Gastroesophageal sphincter (tissue), 4 donors: Measurements from ENCODE around the gene PTPN4. TPM values are rescaled to one million over a fixed set of nuclear protein-coding genes. Genes with fewer than 3 reads are reported as not detected.

Experiments
- ATAC-seq: fragments of 150-250 bp; one replicate; pipeline ENCODE4 v1.9.1; 2016; ENCODE audit warnings: mild to moderate bottlenecking, moderate library complexity
- H3K27ac ChIP-seq, 4 donors: fragments of 200-600 bp; sonication (generic) in 3 of 4; 1 replicate in 3 of 4; 2 replicates in 1 of 4; pipeline ENCODE4 v1.5.1; 2016 to 2019
- H3K27me3 ChIP-seq: fragments of 200-600 bp; sonication (generic); one replicate; pipeline ENCODE4 v1.5.1; 2019
- H3K36me3 ChIP-seq, 2 donors: fragments of 200-600 bp; sonication (generic); one replicate each; pipeline ENCODE4 v1.5.1; 2019; ENCODE audit warnings: control low read depth in 1 of 2
- H3K4me1 ChIP-seq, 3 donors: fragments of 200-600 bp; sonication (generic); 1 replicate in 2 of 3; 2 replicates in 1 of 3; pipeline ENCODE4 v1.5.1; 2016 to 2019; ENCODE audit warnings: control low read depth in 2 of 3
- H3K4me3 ChIP-seq, 2 donors: fragments of 200-600 bp; sonication (generic); one replicate each; pipeline ENCODE4 v1.5.1; 2019; ENCODE audit warnings: mild to moderate bottlenecking in 1 of 2, moderate library complexity in 1 of 2
- H3K9me3 ChIP-seq, 3 donors: fragments of 200-600 bp; sonication (generic); one replicate each; pipeline ENCODE4 v1.5.1; 2017 to 2019; ENCODE audit warnings: control low read depth in 2 of 3
- CTCF ChIP-seq, 4 experiments: fragments of 200-600 bp in 2 of 4; fragments of 450-650 bp in 2 of 4; sonication (generic) in 1 of 4; IDR thresholded peaks; one replicate each; pipeline ENCODE4 v1.5.1; 2017 to 2019; ENCODE audit warnings: antibody characterized with exemption in 4 of 4, mild to moderate bottlenecking in 2 of 4, moderate library complexity in 2 of 4
- EP300 ChIP-seq: sonication (generic); formaldehyde crosslinking; IDR thresholded peaks from one replicate; pipeline ENCODE4 v1.6.1; 2017; ENCODE audit warnings: antibody characterized with exemption, mild to moderate bottlenecking
- POLR2A ChIP-seq, 2 donors: fragments of 450-650 bp; IDR thresholded peaks; one replicate each; pipeline ENCODE4 v1.6.1; 2017; ENCODE audit warnings: antibody characterized with exemption in 2 of 2, mild to moderate bottlenecking in 2 of 2, moderate library complexity in 1 of 2
- POLR2AphosphoS5 ChIP-seq: sonication (generic); formaldehyde crosslinking; IDR thresholded peaks from one replicate; pipeline ENCODE4 v1.6.1; 2017; ENCODE audit warnings: antibody characterized with exemption
- WGBS, 2 donors: methylation state at CpG; one replicate each; pipeline ENCODE4 v1.1.5; 2018; ENCODE audit warnings: low coverage in 1 of 2; 5-methylcytosine and 5-hydroxymethylcytosine counted together
- total RNA-seq, 4 donors: library from RNA; depleted of rRNA; stranded (reverse); fragments of >200 nt; gene quantifications; one replicate each; pipeline ENCODE4 v1.1.0, GENCODE V29; 2016

The PTPN4 gene
- total RNA-seq, 4 donors from 2014 or later: 15.6 to 50.1 (median 30.7) TPM

GRCh38 chr2:119857742-119858141 is 98.0 kb downstream of the PTPN4 start:
- no peak overlapping the region for H3K4me3 ChIP-seq
- no peaks in the 10 kb centered on the region for H3K36me3 ChIP-seq
- 66 to 100% methylated on average over 1 to 3 of the region's 3 CpGs for WGBS, 2 donors
- H3K27ac ChIP-seq: no peak overlapping the region
- no peaks in the 10 kb centered on the region for H3K9me3 ChIP-seq
- H3K27me3 ChIP-seq: no peaks in the 10 kb centered on the region
- no peaks in the 10 kb centered on the region for H3K4me1 ChIP-seq
- no peak for TF ChIP-seq EP300
- no peak for TF ChIP-seq CTCF (IDR thresholded peaks at IDR 0.05)
- TF ChIP-seq POLR2A (IDR thresholded peaks at IDR 0.05): no peak
- no peak for TF ChIP-seq POLR2AphosphoS5
- ATAC-seq: no peak

GRCh38 chr2:119859528-119859927 is 99.8 kb downstream of the PTPN4 start:
- WGBS, 2 donors: 75 to 84% methylated on average over 3 to 4 of the region's 4 CpGs
- no peak for TF ChIP-seq POLR2A (IDR thresholded peaks at IDR 0.05)
- TF ChIP-seq CTCF (IDR thresholded peaks at IDR 0.05): no peak
- TF ChIP-seq POLR2AphosphoS5: no peak
- no peak for TF ChIP-seq EP300
- Histone ChIP-seq H3K4me3 (no peak overlapping the region), H3K9me3 (no peaks in the 10 kb centered on the region), H3K36me3 (no peaks in the 10 kb centered on the region), H3K27me3 (no peaks in the 10 kb centered on the region), H3K4me1 (no peaks in the 10 kb centered on the region), H3K27ac (no peak overlapping the region)
- no peak for ATAC-seq

GRCh38 chr2:119860924-119861323 is 101.2 kb downstream of the PTPN4 start:
- Histone ChIP-seq H3K4me3 (no peak overlapping the region), H3K27ac (no peak overlapping the region), H3K27me3 (no peaks in the 10 kb centered on the region), H3K9me3 (no peaks in the 10 kb centered on the region), H3K4me1 (peaks cover 0 to 4% (median 0%) of the 10 kb centered on the region in 3 donors), H3K36me3 (no peaks in the 10 kb centered on the region)
- no peak for TF ChIP-seq CTCF (IDR thresholded peaks at IDR 0.05)
- no peak for TF ChIP-seq POLR2A (IDR thresholded peaks at IDR 0.05)
- no peak for TF ChIP-seq EP300
- TF ChIP-seq POLR2AphosphoS5: no peak
- no peak for ATAC-seq
- 78 to 81% methylated on average over 4 of the region's 7 CpGs for WGBS, 2 donors

- WGBS, 2 donors: 56 to 62% methylated on average over 3 of the region's 3 CpGs
- no peaks in the 10 kb centered on the region for H3K27me3 ChIP-seq
- no peak overlapping the region for H3K4me3 ChIP-seq
- no peak for ATAC-seq
- H3K36me3 ChIP-seq: no peaks in the 10 kb centered on the region
- peaks cover 0 to 4% (median 0%) of the 10 kb centered on the region in 3 donors for H3K4me1 ChIP-seq
- TF ChIP-seq POLR2AphosphoS5 (no peak), CTCF (IDR thresholded peaks at IDR 0.05) (no peak), EP300 (no peak), POLR2A (IDR thresholded peaks at IDR 0.05) (no peak)
- no peaks in the 10 kb centered on the region for H3K9me3 ChIP-seq
- no peak overlapping the region for H3K27ac ChIP-seq
These were observed 102.6 kb downstream of the PTPN4 start for GRCh38 chr2:119862127-119862889.

GRCh38 chr2:119864318-119864717 is 104.6 kb downstream of the PTPN4 start:
- no peaks in the 10 kb centered on the region for H3K36me3 ChIP-seq
- no peak overlapping the region for H3K27ac ChIP-seq
- 78 to 79% methylated on average over 3 of the region's 3 CpGs for WGBS, 2 donors
- H3K4me1 ChIP-seq: peaks cover 0 to 4% (median 0%) of the 10 kb centered on the region in 3 donors
- no peak for ATAC-seq
- H3K9me3 ChIP-seq: no peaks in the 10 kb centered on the region
- H3K4me3 ChIP-seq: no peak overlapping the region
- no peak for TF ChIP-seq POLR2A (IDR thresholded peaks at IDR 0.05)
- TF ChIP-seq CTCF (IDR thresholded peaks at IDR 0.05): no peak
- H3K27me3 ChIP-seq: no peaks in the 10 kb centered on the region
